Progenitor cell of endocrine pancreas (in vitro differentiated cells): ENCODE data around the gene FGD6. TPM values are rescaled to one million over a fixed set of nuclear protein-coding genes. Genes with fewer than 3 reads are reported as not detected.

Source experiments
- DNase-seq: peaks from one replicate; pipeline ENCODE4 v3.0.0; 2021; ENCODE audit warnings: low spot score; ENCODE audit not compliant: unreplicated experiment
- H3K27ac Mint-ChIP-seq: 2 replicates; pipeline ENCODE4 v1.8.0; 2021; ENCODE audit warnings: mild to moderate bottlenecking, moderate library complexity, mixed read lengths
- H3K27me3 Mint-ChIP-seq: 2 replicates; pipeline ENCODE4 v1.8.0; 2021; ENCODE audit warnings: mixed read lengths
- H3K36me3 Mint-ChIP-seq: 2 replicates; pipeline ENCODE4 v1.8.0; 2022; ENCODE audit warnings: mixed read lengths; ENCODE audit not compliant: insufficient read depth
- H3K4me1 Mint-ChIP-seq: 2 replicates; pipeline ENCODE4 v1.8.0; 2021; ENCODE audit warnings: low read depth, mixed read lengths
- H3K4me3 Mint-ChIP-seq: 2 replicates; pipeline ENCODE4 v1.8.0; 2021; ENCODE audit warnings: low read depth, mild to moderate bottlenecking, moderate library complexity, mixed read lengths
- H3K9me3 Mint-ChIP-seq: 2 replicates; pipeline ENCODE4 v1.8.0; 2021; ENCODE audit warnings: low read depth, mixed read lengths
- CTCF ChIP-seq: fragments of 200-600 bp; sonication (generic); IDR thresholded peaks from one replicate; pipeline ENCODE4 v1.5.0; 2021; ENCODE audit warnings: antibody characterized with exemption, mild to moderate bottlenecking; ENCODE audit not compliant: unreplicated experiment
- total RNA-seq: library from RNA; stranded (reverse); gene quantifications from 2 replicates; pipeline ENCODE4 v1.2.1, GENCODE V29; 2021

The FGD6 gene
- total RNA-seq, 1 donor from 2014 or later = 68.2 TPM

DNA sequence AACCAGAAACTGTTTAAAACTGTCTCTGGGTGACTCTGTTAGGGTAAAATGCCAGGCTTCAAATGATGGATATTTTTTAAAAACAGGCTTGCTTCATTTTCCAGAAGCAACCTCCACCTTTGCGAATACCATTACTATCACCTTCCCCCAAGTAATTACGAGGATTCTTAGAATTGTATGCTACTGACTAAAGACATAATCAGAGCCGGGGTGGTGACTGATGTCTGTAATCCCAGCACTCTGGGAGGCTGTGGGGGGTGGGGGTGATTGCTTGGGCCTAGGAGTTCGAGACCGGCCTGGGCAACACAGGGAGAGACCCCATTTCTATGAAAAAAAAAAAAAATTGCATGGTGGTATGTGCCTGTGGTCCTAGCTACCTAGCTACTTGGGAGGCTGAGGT is 38.3 kb downstream of the FGD6 start:
- H3K9me3 Mint-ChIP-seq = no peaks in the 10 kb centered on the region
- peaks cover 4% of the 10 kb centered on the region for H3K4me1 Mint-ChIP-seq
- no peak for TF ChIP-seq CTCF
- no peak for DNase-seq
- H3K4me3 Mint-ChIP-seq = no peak overlapping the region
- H3K27me3 Mint-ChIP-seq = no peaks in the 10 kb centered on the region
- H3K36me3 Mint-ChIP-seq = peaks cover 4% of the 10 kb centered on the region
- H3K27ac Mint-ChIP-seq = no peak overlapping the region

DNA sequence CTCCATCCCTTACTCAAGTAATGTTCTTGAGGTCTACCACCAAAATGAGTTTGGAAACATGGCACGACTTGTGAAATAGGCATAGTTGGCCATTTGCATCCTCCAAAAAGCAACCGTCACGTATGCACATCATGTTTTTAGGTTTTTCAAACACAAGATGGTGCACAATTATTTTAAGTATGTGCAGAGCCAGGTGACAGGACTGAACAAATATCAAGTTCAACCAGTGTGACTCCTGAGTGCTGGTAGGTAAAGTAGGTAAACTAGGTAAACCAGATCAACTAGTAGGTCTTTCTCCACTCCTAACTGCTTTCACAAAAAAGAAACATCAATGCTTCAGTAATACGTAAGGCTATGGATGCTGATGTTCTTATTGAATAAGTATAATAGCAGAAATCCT is 39.1 kb downstream of the FGD6 start:
- Mint-ChIP-seq H3K4me1 (peaks cover 13% of the 10 kb centered on the region), H3K9me3 (no peaks in the 10 kb centered on the region), H3K27me3 (no peaks in the 10 kb centered on the region), H3K27ac (no peak overlapping the region), H3K36me3 (peaks cover 2% of the 10 kb centered on the region), H3K4me3 (no peak overlapping the region)
- TF ChIP-seq CTCF = no peak
- DNase-seq = no peak

DNA sequence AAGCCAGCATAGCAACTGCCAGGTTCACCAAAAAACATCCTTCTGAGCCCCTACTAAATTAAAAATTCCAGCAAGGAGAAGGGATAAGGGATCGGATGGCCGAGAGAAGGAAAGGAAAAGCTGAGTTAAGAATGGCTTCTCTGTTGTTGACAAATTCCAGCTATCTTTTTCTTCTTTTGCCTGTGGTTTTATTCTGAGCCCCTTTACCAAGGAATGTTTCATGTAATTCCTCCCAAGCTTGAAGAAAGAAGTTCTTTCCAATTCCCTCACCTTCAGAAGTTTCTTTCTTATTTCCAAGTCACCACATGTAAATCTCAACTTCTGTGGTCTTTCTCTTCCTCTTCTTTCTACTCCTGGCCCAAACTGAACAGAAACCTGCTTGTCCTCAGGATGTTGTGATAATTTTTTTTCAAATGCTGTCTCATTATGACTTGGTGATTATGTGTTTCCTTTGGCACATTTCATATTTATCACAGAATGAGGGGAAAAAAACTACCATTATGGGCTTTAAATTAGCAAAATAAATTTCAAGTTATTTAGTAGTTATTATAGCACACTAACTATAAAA is 40.0 kb downstream of the FGD6 start:
- Mint-ChIP-seq H3K36me3 (peaks cover 5% of the 10 kb centered on the region), H3K9me3 (no peaks in the 10 kb centered on the region), H3K27ac (peak overlapping the region; percentile 50), H3K27me3 (no peaks in the 10 kb centered on the region), H3K4me3 (no peak overlapping the region), H3K4me1 (peaks cover 20% of the 10 kb centered on the region)
- DNase-seq = no peak
- no peak for TF ChIP-seq CTCF

GRCh38 chr12:95173392-95174251 is 43.6 kb downstream of the FGD6 start:
- Mint-ChIP-seq H3K4me3 (no peak overlapping the region), H3K4me1 (peaks cover 28% of the 10 kb centered on the region), H3K27ac (peak overlapping the region; percentile 49), H3K36me3 (peaks cover 18% of the 10 kb centered on the region), H3K27me3 (no peaks in the 10 kb centered on the region), H3K9me3 (no peaks in the 10 kb centered on the region)
- DNase-seq = no peak
- TF ChIP-seq CTCF = no peak

- Mint-ChIP-seq H3K4me3 (no peak overlapping the region), H3K4me1 (peaks cover 32% of the 10 kb centered on the region), H3K27ac (peak overlapping the region; percentile 65), H3K9me3 (no peaks in the 10 kb centered on the region), H3K27me3 (no peaks in the 10 kb centered on the region), H3K36me3 (peaks cover 29% of the 10 kb centered on the region)
- DNase-seq = no peak
- TF ChIP-seq CTCF = no peak
These were observed 47.9 kb downstream of the FGD6 start for GRCh38 chr12:95169368-95169767.
